Measurements from ENCODE around the gene ZFC3H1.

Gene ZFC3H1

DNA sequence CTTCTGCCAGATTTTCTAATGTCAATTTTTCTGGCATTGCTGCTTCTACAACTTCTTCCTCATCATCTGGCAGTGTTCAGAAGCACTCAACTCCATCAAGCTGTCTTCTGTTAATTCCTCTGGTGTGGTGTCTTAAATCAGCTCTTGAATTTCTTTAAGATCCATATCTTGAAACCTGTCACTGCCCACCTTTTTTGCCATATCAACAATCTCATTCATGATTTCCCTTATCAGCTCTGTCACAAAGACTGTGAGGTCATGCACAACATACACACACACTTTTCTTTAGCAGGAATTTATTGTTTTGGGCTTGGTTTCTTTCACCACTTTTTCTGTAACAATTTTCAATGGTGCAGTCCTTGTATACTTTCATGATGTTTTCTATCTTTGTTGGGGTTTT is 7.7 kb upstream of the ZFC3H1 start:
- no peak for DNase-seq

DNA sequence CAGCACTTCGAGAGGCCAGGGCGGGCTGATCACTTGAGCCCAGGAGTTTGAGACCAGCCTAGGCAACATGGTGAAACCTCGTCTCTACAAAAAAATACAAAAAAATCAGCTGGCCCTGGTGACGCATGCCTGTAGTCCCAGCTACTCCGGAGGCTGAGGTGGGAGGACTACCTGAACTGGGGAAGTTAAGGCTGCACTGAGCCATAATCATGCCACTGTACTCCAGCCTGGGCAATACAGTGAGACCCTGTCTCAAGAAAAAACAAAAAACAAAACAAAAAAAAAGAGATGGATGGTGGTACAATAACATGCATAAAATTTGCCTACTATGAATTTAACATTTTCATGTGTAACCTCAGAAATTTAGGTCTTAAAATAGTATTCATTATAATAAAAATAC is 2.6 kb upstream of the ZFC3H1 start:
- no peak for DNase-seq

DNA sequence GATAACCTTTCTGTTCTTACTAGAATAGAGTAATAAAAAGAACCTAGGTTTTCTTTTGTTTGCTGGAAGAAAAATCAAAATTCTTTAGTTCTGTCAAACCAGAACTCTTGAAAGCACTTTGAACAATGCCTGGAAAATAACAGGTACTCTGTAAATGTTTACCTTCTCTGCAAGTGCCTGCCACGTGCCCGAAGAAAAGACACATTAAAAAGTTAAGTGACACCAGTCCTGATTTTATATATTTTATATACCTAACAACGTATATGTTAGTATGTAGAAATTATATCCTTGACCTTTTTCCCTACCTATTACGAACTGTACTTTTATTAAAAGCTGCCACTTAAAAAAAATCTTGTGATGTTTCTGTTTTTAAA is 1.4 kb upstream of the ZFC3H1 start:
- DNase-seq = no peak

DNA sequence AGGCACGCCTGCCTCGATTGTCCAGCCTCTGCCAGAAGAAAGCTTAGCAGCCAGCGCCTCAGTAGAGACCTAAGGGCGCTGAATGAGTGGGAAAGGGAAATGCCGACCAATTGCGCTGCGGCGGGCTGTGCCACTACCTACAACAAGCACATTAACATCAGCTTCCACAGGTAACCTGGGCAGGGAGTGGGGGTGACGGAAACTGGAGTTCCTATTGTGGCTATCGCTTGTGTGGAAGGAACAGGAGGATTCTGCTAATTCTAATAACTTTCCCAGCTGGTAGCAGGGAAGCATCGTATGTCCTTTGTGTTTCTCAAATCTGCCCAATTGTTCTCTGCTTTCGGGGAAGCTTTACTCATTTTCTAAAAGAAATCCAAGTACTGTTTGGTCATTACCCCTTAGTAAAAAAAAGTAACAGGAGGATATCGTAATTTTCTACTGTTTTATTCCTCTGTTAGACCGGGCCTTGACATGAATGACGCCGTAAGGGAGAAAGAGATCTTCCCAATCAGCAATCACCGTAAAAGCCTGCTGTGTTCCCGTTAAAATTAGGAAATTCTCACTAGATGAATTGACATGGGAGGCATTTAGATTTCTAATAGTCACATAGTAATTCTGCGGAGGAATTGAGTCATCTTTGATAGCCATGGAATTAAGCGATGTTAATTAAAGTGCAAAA is 902 bp upstream of the ZFC3H1 start:
- no peak for DNase-seq

DNA sequence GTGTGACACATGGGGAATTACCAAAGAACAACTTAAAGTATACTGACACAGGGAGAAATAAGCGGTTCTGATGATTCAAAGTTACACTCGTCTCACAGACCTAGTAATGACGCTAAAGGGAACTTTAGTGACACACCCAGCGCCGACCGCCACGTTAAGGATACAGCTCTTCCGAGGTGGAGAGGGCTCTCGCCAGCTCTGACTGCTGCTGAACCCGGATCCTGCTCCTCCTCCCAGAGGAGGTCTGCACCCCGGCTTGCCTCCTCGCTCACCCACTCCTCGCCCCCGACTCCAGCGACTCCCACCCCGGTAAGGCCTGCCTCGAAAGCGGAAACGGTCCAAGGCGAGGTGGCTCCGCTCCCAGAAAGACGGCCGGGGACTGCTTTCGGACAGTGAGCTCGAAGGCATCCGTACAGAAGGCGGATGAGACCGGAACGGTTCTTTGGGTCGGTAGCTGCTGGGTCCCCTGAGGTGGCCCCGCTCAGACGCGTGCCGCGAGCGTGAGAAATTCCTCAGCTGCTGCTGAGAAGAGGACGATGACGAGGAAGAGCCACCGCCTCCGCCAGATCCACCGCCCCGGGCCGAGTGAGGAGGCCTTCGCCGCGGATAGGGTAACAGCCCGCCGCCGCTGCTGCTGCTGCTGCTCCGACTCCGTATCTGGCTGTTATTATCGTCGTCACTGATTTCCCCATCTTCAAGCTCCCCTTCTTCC is 643 bp downstream of the ZFC3H1 start:
- DNase-seq = peak; percentile 87

DNA sequence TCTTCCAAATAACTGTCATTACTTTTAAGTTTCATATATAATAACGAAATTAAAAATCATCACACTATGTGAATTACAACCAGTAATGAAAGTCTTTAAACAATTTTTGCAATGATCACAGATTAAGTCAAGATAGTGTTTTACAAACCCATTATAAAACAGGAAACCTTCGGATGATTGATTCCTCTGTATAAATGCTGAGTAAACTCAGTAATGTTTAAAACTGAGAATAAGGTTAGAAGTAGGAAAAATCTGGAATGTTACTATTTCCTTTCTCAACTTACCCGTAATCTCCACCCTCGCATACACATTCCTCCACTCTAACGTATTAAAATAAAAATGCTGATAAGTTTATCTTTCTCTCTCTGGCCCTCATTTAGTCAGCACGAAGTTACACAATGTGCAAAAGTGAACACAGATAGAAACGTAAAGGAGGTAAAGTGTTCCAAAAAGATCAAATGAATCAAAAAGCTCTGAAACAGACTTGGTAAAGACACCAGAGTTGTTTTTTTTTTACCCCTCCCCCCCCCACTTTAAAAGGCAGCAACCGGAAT is 1.6 kb downstream of the ZFC3H1 start:
- DNase-seq = no peak

DNA sequence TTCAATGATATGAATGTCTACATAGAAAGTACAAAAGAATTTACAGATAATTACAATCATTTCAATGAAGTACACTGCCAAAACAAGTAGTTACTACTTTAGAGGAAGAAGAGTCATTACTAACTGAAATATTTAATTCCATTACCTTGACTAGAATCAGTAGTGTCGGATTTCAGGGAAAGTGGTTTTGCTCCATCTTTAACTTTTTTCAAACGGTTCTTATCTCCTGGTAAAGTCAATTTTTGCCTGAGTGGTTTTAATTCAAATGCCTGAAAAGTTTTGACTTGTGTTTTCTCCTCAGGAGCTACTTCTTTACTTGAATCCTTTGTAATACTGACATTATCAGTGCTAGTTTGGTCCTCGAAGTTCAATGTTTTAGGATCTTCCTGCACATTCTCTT is 6.9 kb downstream of the ZFC3H1 start:
- DNase-seq = no peak

DNA sequence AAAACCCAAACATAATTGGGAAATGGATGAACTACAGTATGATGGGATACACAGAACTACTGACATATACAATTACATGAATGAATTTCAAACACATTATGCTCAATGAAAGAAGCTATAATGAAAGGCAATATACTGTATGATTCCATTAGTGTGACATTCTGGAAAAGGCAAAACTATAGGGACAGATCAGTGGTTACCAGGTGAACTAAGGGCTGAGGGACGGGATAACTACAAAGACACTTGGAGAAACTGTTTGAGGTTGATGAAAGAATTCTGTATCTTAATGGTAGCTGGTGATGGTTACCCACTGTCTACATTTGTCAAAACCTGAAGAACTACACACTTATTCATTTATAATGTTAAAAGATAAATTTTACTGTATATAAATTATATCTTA is 7.7 kb downstream of the ZFC3H1 start:
- DNase-seq = no peak

DNA sequence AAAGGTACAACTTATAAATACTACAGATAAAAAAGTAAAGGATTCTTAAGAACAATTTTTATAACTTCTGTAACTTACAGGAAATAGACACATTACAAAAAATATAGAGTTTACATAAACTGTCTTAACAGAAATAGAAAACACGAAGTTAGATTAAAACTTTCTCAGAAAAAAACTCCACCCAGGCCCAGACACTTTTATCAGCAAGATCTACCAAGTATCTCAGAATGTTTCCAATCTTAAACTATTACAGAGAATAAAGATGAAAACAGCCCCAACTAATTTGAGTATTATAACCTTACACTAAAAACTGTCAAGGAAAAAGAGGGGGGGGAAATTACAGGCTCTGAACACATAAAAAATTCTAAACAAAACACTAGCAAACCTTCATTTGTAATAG is 8.2 kb downstream of the ZFC3H1 start:
- no peak for DNase-seq

DNA sequence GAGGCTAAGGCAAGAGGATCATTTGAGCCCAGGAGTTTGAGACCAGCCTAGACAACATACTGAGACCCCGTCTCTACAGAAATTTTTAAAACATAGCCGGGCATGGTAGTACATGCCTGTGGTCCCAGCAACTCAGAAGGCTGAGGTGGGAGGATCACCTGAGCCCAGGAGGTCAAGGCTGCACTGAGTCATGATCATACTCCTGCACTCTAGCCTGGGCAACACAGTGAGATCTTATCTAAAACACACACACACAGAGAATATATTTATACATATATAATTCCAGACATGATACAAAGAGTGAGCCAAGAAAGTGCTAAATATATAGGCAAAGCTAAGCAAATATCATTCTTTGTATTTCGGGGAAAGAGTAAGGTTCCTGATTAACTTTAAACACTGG is 9.4 kb downstream of the ZFC3H1 start:
- DNase-seq = no peak

DNA sequence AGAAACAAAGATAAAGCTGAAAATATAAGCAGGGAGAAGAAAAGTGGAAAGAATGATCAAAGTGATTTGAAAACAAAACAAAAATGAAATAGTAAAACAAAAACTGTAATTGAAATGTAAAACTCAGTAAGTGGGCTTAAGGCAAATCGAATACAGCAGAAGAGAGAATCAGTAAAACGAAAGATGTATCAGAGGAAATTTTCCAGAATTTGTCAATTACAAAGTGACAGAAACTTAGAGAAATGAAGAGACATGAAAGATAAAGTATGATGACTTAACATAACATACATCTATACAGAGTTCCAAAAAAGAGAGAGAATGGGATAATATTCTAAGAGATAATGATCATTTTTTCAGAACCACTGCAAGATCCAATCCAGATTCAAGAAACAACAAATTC is 10.5 kb downstream of the ZFC3H1 start:
- DNase-seq = no peak

DNA sequence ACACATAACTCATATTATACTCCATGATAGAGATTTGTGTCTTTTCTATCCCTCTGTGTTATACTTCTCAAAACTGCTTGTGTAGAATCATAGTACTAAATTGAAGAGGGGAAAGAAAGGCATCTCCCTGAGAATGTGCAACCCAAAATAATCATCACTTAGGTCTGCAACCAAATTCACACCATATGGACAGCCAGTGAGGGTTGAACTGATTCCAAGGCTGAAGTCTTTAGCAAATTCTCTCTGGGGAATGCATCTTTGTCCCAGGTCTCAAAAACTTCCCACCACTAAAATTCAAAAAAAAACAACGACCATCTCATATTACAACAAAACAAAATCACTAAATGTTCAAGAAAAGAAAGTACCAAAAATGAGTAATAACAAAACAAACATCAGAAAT is 11.0 kb downstream of the ZFC3H1 start:
- no peak for DNase-seq

DNA sequence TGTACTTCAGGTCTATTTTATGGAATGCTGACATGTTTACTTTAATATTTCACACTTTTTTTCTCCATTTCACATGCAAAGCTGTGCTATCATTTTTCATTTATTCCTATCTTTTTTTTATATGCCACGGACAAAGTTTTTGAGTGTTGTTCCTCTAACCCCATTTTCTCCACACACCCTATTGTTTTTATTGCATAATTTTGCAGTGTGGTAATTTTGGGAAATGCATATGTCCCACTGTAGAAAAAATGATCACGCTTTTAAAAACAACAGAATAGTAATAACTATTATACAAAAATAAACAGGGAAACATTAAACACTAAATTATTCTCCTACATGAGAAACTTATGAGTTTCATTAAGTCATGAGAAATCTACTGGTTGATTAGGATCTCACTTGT is 14.2 kb downstream of the ZFC3H1 start:
- DNase-seq = no peak

DNA sequence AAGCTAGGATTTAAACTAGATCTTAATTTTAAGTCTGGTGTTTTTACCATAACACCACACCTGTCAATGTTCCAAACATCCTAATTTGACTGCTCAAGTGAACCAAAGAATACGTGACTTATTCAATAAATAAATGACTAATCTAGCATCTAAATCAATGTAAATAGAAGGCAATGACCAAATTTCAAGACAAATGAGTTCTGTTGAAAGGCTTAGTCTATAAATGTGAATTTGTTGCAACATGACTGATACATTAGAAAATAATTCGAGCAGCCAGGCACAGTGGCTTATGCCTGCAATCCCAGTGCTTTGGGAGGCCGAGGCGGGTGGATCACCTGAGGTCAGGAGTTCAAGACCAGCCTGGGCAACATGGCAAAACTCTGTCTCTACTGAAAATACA is 15.1 kb downstream of the ZFC3H1 start:
- DNase-seq = no peak

DNA sequence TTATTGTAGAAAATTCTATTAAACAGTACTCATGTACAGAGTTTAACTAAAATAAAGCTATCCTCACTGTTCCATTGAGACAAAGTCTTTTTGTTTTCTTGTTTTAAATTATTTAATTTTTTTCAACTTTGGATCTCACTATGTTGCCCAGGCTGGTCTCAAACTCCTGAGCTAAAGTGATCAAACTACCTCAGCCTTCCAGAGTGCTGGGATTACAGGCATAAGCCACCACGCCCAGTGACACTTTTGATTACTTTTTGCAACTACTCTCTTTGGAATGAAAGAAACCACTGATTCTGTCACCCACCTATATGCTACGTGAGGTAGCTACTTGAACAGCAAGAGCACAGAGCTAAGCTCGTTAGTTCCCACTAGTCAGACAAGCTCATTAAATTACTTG is 17.1 kb downstream of the ZFC3H1 start:
- no peak for DNase-seq

DNA sequence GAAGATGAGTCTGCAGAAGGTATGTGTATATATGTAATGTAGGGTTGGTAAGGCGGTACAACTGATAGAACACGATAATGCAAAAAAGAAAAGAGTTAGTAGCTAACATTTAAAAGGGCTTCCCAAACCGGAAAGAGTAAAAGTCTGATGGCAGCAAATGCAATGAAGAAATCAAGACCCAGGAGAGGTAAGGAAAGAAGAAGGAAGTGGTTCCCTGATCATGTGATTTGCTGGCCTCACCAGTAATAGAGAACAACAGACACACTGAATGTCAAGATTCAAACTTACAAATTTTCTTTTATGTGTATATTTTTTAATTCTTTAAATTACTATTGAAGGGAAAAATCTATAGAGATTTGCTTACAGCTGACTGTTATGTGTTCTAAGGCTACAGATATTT is 18.4 kb downstream of the ZFC3H1 start:
- no peak for DNase-seq

DNA sequence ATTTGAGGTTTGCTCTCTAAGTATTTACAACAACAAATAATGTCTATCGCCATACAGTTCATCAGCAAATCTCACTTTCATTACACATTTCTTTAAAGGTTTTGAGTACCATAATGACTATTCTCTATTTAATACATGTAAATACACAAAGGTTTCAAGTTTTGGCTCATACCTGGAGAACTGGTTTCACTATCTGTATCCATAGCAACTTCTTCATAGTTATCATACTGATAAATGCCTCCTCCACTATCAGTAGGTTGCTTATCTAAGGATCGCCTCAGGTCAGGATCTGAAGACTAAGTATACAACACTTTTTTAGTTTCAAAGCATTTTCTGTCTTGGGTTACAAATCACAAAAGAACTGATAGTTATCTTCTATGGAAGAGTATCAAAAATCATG is 21.4 kb downstream of the ZFC3H1 start:
- no peak for DNase-seq

DNA sequence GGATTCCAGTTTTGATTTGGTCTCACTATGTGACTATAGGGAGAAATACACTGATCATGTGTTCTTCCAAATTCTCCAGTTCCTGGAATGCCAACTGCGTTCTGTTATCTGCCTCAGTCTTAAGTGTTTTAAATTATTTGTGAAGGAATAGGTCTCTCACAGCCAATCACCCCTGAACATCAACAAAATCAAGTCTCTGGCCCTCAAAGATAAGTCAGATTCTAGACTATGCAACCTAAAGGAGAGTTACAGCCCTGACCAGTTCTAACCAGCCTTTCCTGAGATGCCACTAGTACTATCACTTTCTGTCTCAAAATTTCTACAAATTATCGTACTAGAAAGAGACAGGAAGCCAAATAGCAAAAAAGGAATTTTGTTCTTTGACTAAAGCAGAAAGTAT is 22.3 kb downstream of the ZFC3H1 start:
- no peak for DNase-seq

DNA sequence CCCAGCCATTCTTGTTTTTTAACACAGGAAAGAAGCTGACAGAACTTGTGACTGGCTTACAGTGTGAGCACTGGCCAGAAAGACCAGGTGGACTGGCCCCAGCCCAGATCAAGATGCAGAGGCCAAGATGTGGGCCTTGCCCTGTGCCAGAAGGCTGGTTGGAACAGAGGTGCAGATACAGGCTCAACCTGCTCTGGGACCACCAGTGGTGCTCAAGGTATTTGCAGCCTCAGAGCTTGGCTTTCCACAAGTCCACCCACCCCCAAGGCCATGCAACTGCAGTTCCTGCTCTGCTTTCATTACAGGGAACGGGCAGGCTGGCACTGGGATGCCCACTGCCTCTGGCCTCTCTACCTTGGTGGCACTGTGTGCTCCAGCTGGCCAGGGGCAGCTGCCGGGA is 23.3 kb downstream of the ZFC3H1 start:
- DNase-seq = no peak

DNA sequence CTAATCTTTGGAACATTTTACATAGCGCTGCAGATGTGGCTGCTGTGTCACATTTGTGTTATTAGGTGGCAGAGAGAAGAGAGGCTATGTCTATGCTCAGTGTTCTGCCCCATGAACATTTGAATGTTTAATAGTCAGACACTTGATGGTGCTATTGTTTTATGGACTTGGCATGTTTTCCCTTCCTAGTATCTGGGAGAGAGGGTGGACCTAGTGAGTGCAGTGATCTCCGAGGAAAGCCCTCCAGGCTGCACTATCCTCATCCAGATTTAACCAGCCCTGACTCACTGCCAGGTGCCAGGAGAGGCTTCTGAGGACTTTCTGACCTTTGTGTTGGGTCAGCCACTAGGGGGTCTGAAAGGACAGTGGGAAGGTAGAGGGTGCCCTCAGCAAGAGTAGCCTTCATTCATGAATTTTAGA is 24.3 kb downstream of the ZFC3H1 start:
- no peak for DNase-seq

DNA sequence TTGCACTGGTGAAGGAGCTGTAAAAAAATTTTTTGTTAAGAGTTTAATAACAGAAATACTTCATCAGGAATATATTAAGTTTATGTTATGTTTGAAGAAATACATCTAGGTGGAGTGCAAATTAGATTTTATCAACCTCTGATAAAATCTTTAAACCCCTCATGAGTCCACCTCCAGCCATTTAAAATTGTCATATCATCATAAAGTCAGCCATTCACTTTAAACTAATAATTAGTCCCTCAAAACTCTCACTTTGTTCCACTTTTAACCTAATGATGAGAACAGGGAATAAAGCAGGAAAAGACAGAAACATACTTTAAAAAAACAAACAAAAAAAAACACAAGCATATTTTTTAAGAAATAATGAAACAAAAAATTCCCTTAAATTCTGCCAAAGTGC is 25.1 kb downstream of the ZFC3H1 start:
- DNase-seq = no peak

DNA sequence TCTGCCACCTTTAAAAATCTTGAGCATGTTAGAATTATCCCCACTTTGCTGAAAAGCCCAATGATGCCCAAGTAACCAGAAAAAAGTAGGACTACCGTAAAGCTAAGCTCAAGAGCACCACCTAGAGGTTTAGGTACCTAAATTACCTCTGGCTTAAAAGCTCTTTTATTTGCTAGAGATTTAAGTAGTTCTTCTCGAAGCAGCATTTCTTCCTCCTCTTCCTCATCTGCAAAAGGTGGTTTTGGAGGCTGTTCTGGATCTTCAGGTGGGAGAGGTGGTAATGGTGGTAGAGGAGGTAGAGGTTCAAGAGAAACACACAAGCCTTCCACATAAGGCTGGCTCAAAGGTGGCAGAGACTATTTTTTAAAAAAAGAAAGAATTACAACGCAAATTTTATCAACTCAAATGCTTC is 26.9 kb downstream of the ZFC3H1 start:
- DNase-seq = no peak

DNA sequence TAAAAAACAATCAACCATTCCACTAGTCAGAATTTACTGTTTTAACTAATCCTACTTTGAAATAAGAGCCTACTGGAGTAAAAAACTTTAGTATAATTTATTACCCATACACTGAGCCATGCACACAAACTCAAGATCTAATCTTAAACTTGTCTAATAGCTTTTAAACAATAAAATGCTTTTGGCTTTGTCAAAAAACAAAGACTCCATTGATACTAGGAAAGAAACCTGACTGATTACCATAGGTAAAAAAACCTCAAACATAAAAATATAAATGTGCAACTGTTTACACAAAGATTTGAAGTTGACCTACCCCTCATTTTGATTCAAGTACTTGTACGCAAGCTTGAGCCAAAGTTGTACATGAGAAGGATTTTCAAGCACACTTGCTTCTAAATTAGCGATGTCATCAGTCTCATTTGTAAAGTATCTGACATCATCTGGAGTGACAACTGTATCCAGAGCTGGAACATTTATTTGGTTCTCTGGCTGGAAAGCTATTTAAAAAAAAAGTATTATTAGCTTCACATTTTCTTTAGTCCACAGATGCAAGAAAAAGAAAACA is 36.1 kb downstream of the ZFC3H1 start:
- no peak for DNase-seq

DNA sequence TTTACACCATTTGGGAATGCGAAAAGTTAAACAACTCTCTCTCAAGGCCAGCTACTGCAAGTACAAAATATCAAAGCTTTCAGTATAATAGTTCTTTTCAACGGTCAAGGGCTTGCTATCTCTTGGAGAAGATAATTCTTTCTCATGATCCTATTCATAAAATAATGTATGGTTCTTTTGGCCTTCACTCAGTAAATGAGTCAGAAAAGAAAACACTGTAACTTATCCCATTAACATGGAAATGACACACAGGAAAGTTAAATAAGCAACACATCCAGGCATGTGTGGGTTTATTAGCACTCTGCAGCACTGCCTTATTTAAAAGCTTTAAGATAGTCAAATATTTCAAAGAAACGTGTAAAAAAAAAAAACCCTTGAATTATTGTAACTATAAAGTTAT is 36.9 kb downstream of the ZFC3H1 start:
- DNase-seq = no peak

DNA sequence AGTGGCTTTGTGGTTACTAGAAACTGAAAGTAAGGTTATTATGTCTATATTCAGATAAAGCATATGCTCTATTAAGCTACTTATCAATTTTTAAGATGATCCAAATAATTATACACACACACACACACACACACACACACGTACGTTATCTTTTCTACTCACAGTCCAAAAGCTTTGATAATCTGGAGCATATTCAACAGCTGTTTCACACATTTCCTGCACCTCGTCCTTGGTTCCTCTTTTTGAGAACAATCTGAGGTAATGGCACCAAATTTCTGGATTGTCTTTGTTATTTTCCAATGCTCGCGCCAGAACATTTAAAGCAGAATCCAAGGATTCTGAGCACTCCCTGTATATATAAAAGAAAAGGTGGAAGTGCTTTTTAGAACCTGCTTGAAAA is 37.5 kb downstream of the ZFC3H1 start:
- no peak for DNase-seq

Measured in activated CD8-positive, alpha-beta memory T cell treated with anti-CD3 and anti-CD28 coated beads, Interleukin-2, amount 50 U/mL, for 48 hours (primary cell).